ENCODE measurements around the gene CDCA4.

The CDCA4 gene

GRCh38 chr14:105012171-105012985 lies 8.5 kb downstream of the CDCA4 start:
- no peak for FAIRE-seq

GRCh38 chr14:105011312-105011990 lies 9.4 kb downstream of the CDCA4 start:
- FAIRE-seq: no peak

- no peak for FAIRE-seq
These were observed 10.0 kb downstream of the CDCA4 start for GRCh38 chr14:105010891-105011291.

- no peak for FAIRE-seq
These were observed 10.8 kb downstream of the CDCA4 start for GRCh38 chr14:105010106-105010505.

- no peak for FAIRE-seq
These were observed 13.2 kb downstream of the CDCA4 start for GRCh38 chr14:105007593-105008264.

- FAIRE-seq: no peak
These were observed 13.9 kb downstream of the CDCA4 start for GRCh38 chr14:105006831-105007592.

- no peak for FAIRE-seq
These were observed 14.7 kb downstream of the CDCA4 start for GRCh38 chr14:105005929-105006830.

- no peak for FAIRE-seq
These were observed 15.5 kb downstream of the CDCA4 start for GRCh38 chr14:105005329-105005928.

GRCh38 chr14:104999361-104999760 lies 21.5 kb downstream of the CDCA4 start:
- no peak for FAIRE-seq

GRCh38 chr14:104998801-104999200 lies 22.1 kb downstream of the CDCA4 start:
- FAIRE-seq: no peak

GRCh38 chr14:104996483-104996882 lies 24.4 kb downstream of the CDCA4 start:
- no peak for FAIRE-seq

GRCh38 chr14:104996032-104996431 lies 24.9 kb downstream of the CDCA4 start:
- no peak for FAIRE-seq

GRCh38 chr14:104994978-104995377 lies 25.9 kb downstream of the CDCA4 start:
- FAIRE-seq: no peak

GRCh38 chr14:104993808-104994591 lies 26.9 kb downstream of the CDCA4 start:
- FAIRE-seq: no peak

GRCh38 chr14:104993306-104993705 lies 27.6 kb downstream of the CDCA4 start:
- no peak for FAIRE-seq

- FAIRE-seq: no peak
These were observed 28.4 kb downstream of the CDCA4 start for GRCh38 chr14:104992501-104992900.

- no peak for FAIRE-seq
These were observed 29.0 kb downstream of the CDCA4 start for GRCh38 chr14:104991896-104992230.

GRCh38 chr14:104989951-104990303 lies 31.0 kb downstream of the CDCA4 start:
- FAIRE-seq: no peak

- FAIRE-seq: no peak
These were observed 31.5 kb downstream of the CDCA4 start for GRCh38 chr14:104989236-104989950.

- no peak for FAIRE-seq
These were observed 34.3 kb downstream of the CDCA4 start for GRCh38 chr14:104986487-104987164.
